T-helper 2 cell treated with Interferon-gamma antibody and Interleukin-4, amounts not matched to agents 5 μg/mL and 100 μg/mL, for 36 hours (primary cell): ENCODE measurements around the gene ANKRD63.

ENCODE experiments used
- DNase-seq: peaks from one replicate; pipeline ENCODE4 v3.0.0; 2021; ENCODE audit warnings: low spot score
- H3K27ac Mint-ChIP-seq: one replicate; pipeline ENCODE4 v1.8.0; 2021; ENCODE audit warnings: mild to moderate bottlenecking, mixed read lengths
- H3K27me3 Mint-ChIP-seq: one replicate; pipeline ENCODE4 v1.8.0; 2021; ENCODE audit warnings: low read depth, mixed read lengths
- H3K36me3 Mint-ChIP-seq: one replicate; pipeline ENCODE4 v1.8.0; 2021; ENCODE audit warnings: low read depth, mixed read lengths
- H3K4me1 Mint-ChIP-seq: one replicate; pipeline ENCODE4 v1.8.0; 2021; ENCODE audit warnings: low read depth, mixed read lengths
- H3K4me3 Mint-ChIP-seq: one replicate; pipeline ENCODE4 v1.8.0; 2022; ENCODE audit warnings: mild to moderate bottlenecking, moderate library complexity, mixed read lengths
- H3K9me3 Mint-ChIP-seq: one replicate; pipeline ENCODE4 v1.8.0; 2021; ENCODE audit warnings: mixed read lengths

ANKRD63 gene

GRCh38 chr15:40282869-40283614 is at the start of gene ANKRD63:
Gene ANKRD63 (minus strand): TSS chr15:40283064. CDS start chr15:40282586, 478 bp downstream.
- Mint-ChIP-seq H3K27me3 (peaks cover 38% of the 10 kb centered on the region), H3K4me1 (peaks cover 3% of the 10 kb centered on the region), H3K4me3 (peak within 1 kb of the TSS; percentile 59), H3K36me3 (peaks cover 7% of the 10 kb centered on the region), H3K27ac (no peak within 1 kb of the TSS), H3K9me3 (no peaks in the 10 kb centered on the region)
- DNase-seq, result peak; percentile 24

GRCh38 chr15:40332113-40332781 is 49.4 kb upstream of the ANKRD63 start:
- no peak overlapping the region for H3K27ac Mint-ChIP-seq

GRCh38 chr15:40331637-40332036 is 48.8 kb upstream of the ANKRD63 start:
- Mint-ChIP-seq H3K27ac (no peak overlapping the region), H3K9me3 (no peaks in the 10 kb centered on the region), H3K27me3 (peaks cover under 1% of the 10 kb centered on the region), H3K4me1 (peaks cover 31% of the 10 kb centered on the region), H3K4me3 (no peak overlapping the region), H3K36me3 (peaks cover under 1% of the 10 kb centered on the region)
- DNase-seq, result no peak

More at GRCh38 chr15:40332113-40332781, 49.4 kb upstream of the ANKRD63 start:
- Mint-ChIP-seq H3K9me3 (no peaks in the 10 kb centered on the region), H3K36me3 (no peaks in the 10 kb centered on the region), H3K4me1 (peaks cover 30% of the 10 kb centered on the region), H3K4me3 (no peak overlapping the region), H3K27me3 (no peaks in the 10 kb centered on the region)
- no peak for DNase-seq

- no peak overlapping the region for H3K27ac Mint-ChIP-seq
- peaks cover 2% of the 10 kb centered on the region for H3K36me3 Mint-ChIP-seq
- H3K4me3 Mint-ChIP-seq, result no peak overlapping the region
- H3K27me3 Mint-ChIP-seq, result peaks cover 2% of the 10 kb centered on the region
- H3K4me1 Mint-ChIP-seq, result peaks cover 33% of the 10 kb centered on the region
- H3K9me3 Mint-ChIP-seq, result no peaks in the 10 kb centered on the region
- no peak for DNase-seq
Measured at GRCh38 chr15:40331026-40331425, 48.2 kb upstream of the ANKRD63 start.

- Mint-ChIP-seq H3K27me3 (peaks cover 7% of the 10 kb centered on the region), H3K4me3 (no peak overlapping the region), H3K27ac (no peak overlapping the region), H3K9me3 (no peaks in the 10 kb centered on the region), H3K36me3 (peaks cover 2% of the 10 kb centered on the region), H3K4me1 (peaks cover 34% of the 10 kb centered on the region)
- DNase-seq, result no peak
Measured at GRCh38 chr15:40330368-40330836, 47.5 kb upstream of the ANKRD63 start.

GRCh38 chr15:40329804-40330203 is 46.9 kb upstream of the ANKRD63 start:
- no peak overlapping the region for H3K27ac Mint-ChIP-seq
- no peak for DNase-seq
- H3K27me3 Mint-ChIP-seq, result peaks cover 13% of the 10 kb centered on the region
- H3K9me3 Mint-ChIP-seq, result no peaks in the 10 kb centered on the region
- no peak overlapping the region for H3K4me3 Mint-ChIP-seq
- H3K4me1 Mint-ChIP-seq, result peaks cover 39% of the 10 kb centered on the region
- peaks cover 5% of the 10 kb centered on the region for H3K36me3 Mint-ChIP-seq

GRCh38 chr15:40328751-40329150 is 45.9 kb upstream of the ANKRD63 start:
- no peak overlapping the region for H3K27ac Mint-ChIP-seq
- H3K9me3 Mint-ChIP-seq, result no peaks in the 10 kb centered on the region
- peaks cover 35% of the 10 kb centered on the region for H3K4me1 Mint-ChIP-seq
- H3K4me3 Mint-ChIP-seq, result no peak overlapping the region
- peaks cover 5% of the 10 kb centered on the region for H3K36me3 Mint-ChIP-seq
- no peak for DNase-seq
- peaks cover 13% of the 10 kb centered on the region for H3K27me3 Mint-ChIP-seq

GRCh38 chr15:40328176-40328575 is 45.3 kb upstream of the ANKRD63 start:
- Mint-ChIP-seq H3K4me1 (peaks cover 32% of the 10 kb centered on the region), H3K9me3 (no peaks in the 10 kb centered on the region), H3K27me3 (peaks cover 13% of the 10 kb centered on the region), H3K4me3 (no peak overlapping the region), H3K27ac (no peak overlapping the region), H3K36me3 (peaks cover 5% of the 10 kb centered on the region)
- no peak for DNase-seq

GRCh38 chr15:40327457-40327856 is 44.6 kb upstream of the ANKRD63 start:
- no peak overlapping the region for H3K4me3 Mint-ChIP-seq
- no peak overlapping the region for H3K27ac Mint-ChIP-seq
- DNase-seq, result no peak
- no peaks in the 10 kb centered on the region for H3K9me3 Mint-ChIP-seq
- peaks cover 5% of the 10 kb centered on the region for H3K36me3 Mint-ChIP-seq
- H3K4me1 Mint-ChIP-seq, result peaks cover 36% of the 10 kb centered on the region
- peaks cover 13% of the 10 kb centered on the region for H3K27me3 Mint-ChIP-seq

GRCh38 chr15:40325700-40326099 is 42.8 kb upstream of the ANKRD63 start:
- no peaks in the 10 kb centered on the region for H3K9me3 Mint-ChIP-seq
- H3K4me3 Mint-ChIP-seq, result no peak overlapping the region
- H3K36me3 Mint-ChIP-seq, result peaks cover 5% of the 10 kb centered on the region
- peaks cover 20% of the 10 kb centered on the region for H3K27me3 Mint-ChIP-seq
- DNase-seq, result no peak
- H3K27ac Mint-ChIP-seq, result no peak overlapping the region
- peaks cover 43% of the 10 kb centered on the region for H3K4me1 Mint-ChIP-seq

- H3K4me1 Mint-ChIP-seq, result peaks cover 43% of the 10 kb centered on the region
- peaks cover 21% of the 10 kb centered on the region for H3K27me3 Mint-ChIP-seq
- peak overlapping the region; percentile 78 for H3K4me3 Mint-ChIP-seq
- no peak for DNase-seq
- H3K27ac Mint-ChIP-seq, result no peak overlapping the region
- H3K36me3 Mint-ChIP-seq, result peaks cover 5% of the 10 kb centered on the region
- H3K9me3 Mint-ChIP-seq, result no peaks in the 10 kb centered on the region
Measured at GRCh38 chr15:40325188-40325587, 42.3 kb upstream of the ANKRD63 start.

- H3K27ac Mint-ChIP-seq, result no peak overlapping the region
- no peak for DNase-seq
- peaks cover 24% of the 10 kb centered on the region for H3K27me3 Mint-ChIP-seq
- peaks cover 43% of the 10 kb centered on the region for H3K4me1 Mint-ChIP-seq
- H3K36me3 Mint-ChIP-seq, result peaks cover 5% of the 10 kb centered on the region
- H3K4me3 Mint-ChIP-seq, result peak overlapping the region; percentile 78
- no peaks in the 10 kb centered on the region for H3K9me3 Mint-ChIP-seq
Measured at GRCh38 chr15:40323953-40324937, 41.4 kb upstream of the ANKRD63 start.

- Mint-ChIP-seq H3K4me1 (peaks cover 35% of the 10 kb centered on the region), H3K4me3 (peak within 1 kb of the TSS; percentile 78), H3K9me3 (no peaks in the 10 kb centered on the region), H3K36me3 (peaks cover 5% of the 10 kb centered on the region), H3K27ac (no peak within 1 kb of the TSS), H3K27me3 (peaks cover 24% of the 10 kb centered on the region)
- DNase-seq, result peak; percentile 86
Measured at GRCh38 chr15:40323239-40323952, 40.5 kb upstream of the ANKRD63 start, which contains the start of gene INAFM2. Gene INAFM2 (plus strand): TSS chr15:40323692. CDS start chr15:40324056, 364 bp downstream.
